NCI-H446 treated with DMSO at 0.1 percent for 48 hours (cell line): ENCODE data around the gene RYR2.

Experiments used
- DNase-seq: peaks from one replicate; lab custom pipeline; 2025; lab: John Stamatoyannopoulos, UW

Gene RYR2

DNA sequence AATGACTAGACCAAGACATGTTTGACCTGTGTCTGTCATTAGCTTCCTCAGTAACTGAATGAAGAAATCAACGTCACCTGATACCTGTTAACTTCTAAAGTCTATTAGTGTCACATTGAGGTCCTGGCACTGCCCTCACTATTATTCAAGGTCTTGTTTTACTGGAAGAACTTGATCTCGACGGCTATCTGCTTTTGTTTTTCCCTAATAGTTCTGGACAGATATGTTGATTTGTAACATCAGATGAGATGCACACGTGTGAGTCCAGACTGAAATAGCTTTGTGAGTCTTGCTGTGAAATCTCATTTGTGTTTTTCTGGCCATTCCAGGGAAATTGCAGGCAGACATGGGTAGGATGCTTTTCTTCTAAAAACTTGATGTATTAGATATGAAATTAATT lies 159.2 kb downstream of the RYR2 start:
- DNase-seq, result no peak

DNA sequence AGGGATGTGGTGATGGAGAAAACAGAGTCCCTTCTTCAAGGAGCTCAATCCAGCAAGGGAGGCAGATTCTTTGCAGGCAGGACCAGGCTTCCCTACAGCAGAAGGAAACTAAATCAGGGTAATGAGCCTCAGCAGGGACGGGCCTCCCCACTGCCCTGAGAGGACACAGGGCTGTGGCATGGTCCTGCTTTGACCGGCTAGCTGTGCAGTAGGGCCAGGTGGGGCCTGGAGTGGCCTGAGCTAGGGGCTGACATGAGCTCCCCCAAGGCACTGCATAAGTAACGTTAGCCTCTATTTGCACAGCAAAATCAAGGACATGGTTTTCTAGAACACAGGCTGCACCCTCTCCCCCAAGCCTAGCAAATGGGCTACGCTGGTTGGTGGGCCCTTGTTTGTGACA lies 162.9 kb downstream of the RYR2 start:
- DNase-seq, result no peak

DNA sequence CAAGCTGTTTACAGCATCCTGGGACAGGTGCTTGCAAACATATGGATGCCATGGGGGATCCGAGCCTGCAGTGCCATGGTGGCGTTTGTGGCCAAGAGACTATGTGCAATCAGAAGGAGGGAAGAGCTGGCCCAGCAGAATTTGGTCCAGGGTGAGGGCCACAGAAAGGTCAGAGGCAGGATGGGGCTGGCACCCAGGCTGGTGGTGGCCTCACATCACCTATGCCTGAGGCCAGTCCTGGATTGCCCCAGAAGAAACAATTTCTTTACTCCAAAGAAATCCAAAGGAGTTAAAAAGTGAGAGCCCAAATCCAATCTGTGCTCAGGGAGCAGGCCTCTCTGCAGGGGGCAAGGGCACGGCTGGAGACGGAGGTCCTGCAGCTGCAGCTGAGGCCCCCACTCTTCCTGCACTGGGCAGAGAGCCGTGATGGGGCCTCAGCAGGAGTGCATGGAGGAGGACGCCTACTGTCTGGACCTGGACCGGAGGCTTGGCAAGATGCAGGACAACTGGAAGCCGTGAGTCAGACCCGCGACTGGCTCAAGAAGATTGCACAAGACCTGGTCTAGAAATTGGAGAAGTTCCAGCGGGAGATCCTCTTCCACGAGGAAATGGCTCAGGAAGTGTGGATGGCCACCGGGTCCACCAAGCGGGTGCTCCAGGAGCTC lies 163.5 kb downstream of the RYR2 start:
- DNase-seq, result no peak

DNA sequence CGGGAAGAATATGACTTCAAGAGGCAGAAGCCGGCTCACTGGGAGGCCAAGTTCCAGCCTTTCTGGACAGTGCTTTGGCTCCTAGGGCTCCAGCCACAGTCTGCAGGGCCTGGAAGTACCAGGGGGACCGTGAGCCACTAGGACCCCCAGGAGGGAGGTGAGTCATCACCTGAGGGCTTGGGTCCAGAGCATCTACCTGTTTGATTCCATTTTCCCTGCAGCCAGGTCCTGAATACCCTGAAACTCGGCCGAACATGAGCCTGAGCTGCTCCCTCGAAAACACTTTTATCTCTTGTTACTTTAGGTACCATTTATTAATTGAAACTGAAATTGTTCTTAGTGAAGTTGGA lies 164.1 kb downstream of the RYR2 start:
- no peak for DNase-seq

DNA sequence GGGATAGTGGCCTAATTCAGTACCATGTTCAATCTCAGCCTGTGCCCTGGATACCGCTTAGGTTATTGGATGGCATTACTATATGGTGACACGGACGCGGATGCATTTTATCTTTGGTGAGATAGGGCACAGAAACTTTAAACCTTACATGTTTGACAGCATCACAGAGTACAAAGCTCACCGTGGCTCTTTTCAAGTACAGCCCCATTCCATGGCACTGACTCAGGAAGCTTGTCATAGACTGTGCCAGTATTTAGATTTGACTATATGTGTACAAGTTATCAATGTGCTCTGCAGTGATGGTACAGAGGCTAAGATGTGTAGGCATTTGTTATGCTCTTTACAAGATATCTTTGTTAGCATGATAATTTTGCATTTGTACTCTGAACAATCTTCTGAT lies 169.0 kb downstream of the RYR2 start:
- no peak for DNase-seq

- DNase-seq, result no peak
These were observed 169.6 kb downstream of the RYR2 start for GRCh38 chr1:237211540-237211939.

DNA sequence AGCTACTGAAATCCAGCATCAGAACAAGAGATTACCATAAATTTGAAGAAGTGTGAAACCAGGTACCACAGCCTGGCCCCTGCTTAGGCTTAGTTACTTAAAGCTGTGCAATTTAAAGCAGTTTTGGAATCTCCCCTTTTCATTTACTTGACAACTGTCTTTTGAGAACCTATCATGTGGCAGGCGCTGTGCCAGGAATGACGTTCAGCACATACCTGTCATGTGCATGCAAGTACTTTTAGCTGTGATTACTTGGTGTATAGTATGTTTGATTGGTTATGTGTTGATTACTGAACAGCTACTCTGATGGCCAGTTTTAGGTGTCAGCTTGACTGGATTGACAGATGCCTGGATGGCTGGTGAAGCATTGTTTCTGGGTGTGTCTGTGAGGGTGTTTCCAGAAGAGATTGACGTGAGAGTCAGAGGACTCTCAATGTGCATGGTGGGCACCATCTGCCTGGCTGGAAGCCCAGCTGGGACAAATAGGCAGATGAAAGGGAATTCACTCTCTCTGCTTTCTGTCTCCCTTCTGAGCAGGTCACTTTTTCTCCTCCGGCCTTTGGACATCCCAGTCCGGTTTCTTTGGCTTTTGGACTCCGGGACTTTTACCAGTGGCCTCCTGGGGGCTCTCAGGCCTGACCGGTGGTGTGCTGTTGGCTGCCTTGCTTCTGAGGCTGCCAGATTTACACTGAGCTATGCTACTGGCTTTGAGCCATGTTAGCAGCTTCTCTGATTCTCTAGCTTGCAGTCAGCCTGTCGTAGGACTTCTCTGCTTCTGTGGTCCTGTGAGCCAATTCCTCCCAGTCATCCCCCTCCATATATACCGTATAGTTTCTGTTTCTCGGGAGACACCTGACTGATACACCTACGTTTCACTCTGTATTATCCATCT lies 178.0 kb downstream of the RYR2 start:
- DNase-seq, result no peak

GRCh38 chr1:237223419-237223818 lies 181.4 kb downstream of the RYR2 start:
- no peak for DNase-seq

GRCh38 chr1:237226177-237226944 lies 184.4 kb downstream of the RYR2 start:
- DNase-seq, result no peak

GRCh38 chr1:237227476-237227875 lies 185.5 kb downstream of the RYR2 start:
- DNase-seq, result no peak

- DNase-seq, result no peak
These were observed 186.4 kb downstream of the RYR2 start for GRCh38 chr1:237228421-237228820.

- no peak for DNase-seq
These were observed 187.3 kb downstream of the RYR2 start for GRCh38 chr1:237229333-237229732.

- DNase-seq, result no peak
These were observed 190.5 kb downstream of the RYR2 start for GRCh38 chr1:237232501-237232900.

DNA sequence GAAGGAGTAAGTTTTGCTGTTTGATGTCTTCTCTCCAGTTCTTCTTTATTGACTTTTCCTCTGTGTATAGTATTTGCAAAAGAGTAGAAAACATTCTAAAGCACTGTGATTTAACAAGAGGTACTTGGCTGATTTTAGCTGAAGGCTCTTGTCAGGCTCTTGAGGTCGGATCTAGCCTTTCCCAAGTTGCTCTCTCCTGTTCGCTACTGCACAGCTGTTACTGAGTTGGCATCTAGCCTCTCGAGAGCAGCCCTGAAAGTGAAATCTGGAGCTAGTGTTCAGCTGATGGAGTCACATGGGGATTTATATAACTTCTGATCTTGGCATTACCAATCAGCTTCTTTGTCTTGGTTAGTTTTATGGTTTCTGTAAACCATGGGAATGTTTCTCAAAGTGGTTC lies 193.1 kb downstream of the RYR2 start:
- no peak for DNase-seq

GRCh38 chr1:237237721-237238120 lies 195.7 kb downstream of the RYR2 start:
- DNase-seq, result no peak

- DNase-seq, result no peak
These were observed 197.3 kb downstream of the RYR2 start for GRCh38 chr1:237239248-237239647.

- no peak for DNase-seq
These were observed 199.1 kb downstream of the RYR2 start for GRCh38 chr1:237241038-237241437.

GRCh38 chr1:237244778-237245177 lies 202.8 kb downstream of the RYR2 start:
- DNase-seq, result no peak

DNA sequence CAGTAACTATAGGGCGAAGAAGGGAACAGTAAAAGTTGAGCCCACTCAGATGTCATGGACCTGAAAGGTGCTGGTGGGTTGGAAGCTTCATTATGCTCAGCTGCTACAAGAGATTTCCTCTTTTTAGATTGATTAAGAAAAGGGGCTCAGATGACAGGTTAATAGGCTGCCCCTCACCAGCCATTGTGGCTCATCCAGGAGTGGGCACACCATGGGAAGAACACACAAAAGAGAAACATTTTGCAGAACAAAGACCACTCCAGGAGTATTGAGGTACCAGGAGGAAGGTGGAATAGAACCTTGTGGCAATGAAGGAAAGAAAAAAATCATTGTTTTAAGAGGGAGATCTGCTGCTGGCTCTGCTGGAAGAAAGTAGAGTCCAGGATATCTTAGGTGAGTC lies 205.5 kb downstream of the RYR2 start:
- DNase-seq, result no peak

- DNase-seq, result no peak
These were observed 207.1 kb downstream of the RYR2 start for GRCh38 chr1:237249120-237249519.

GRCh38 chr1:237250055-237250454 lies 208.1 kb downstream of the RYR2 start:
- no peak for DNase-seq

- DNase-seq, result no peak
These were observed 213.1 kb downstream of the RYR2 start for GRCh38 chr1:237255071-237255470.

GRCh38 chr1:237258871-237259270 lies 216.9 kb downstream of the RYR2 start:
- DNase-seq, result no peak
